Epithelial cell of esophagus (primary cell): ENCODE data around the gene HCN4.

ENCODE experiments used
- DNase-seq: peaks from one replicate; pipeline ENCODE4 v3.0.0; 2010; ENCODE audit warnings: low read depth
- H3K4me3 ChIP-seq: 2 replicates; pipeline ENCODE4 v1.5.1; 2011; ENCODE audit warnings: mild to moderate bottlenecking, low read length, control low read depth
- CTCF ChIP-seq: IDR thresholded peaks from 2 replicates; pipeline ENCODE4 v1.5.1; 2011; ENCODE audit warnings: low read depth, mild to moderate bottlenecking, low read length, control low read depth, inconsistent platforms; ENCODE audit not compliant: insufficient read depth; ENCODE audit errors: missing control alignments

The HCN4 gene

GRCh38 chr15:73323374-73323955 lies 45.3 kb downstream of the HCN4 start:
- no peak for TF ChIP-seq CTCF
- no peak overlapping the region for H3K4me3 ChIP-seq
- DNase-seq = no peak

- no peak overlapping the region for H3K4me3 ChIP-seq
- TF ChIP-seq CTCF = no peak
- no peak for DNase-seq
Observed at GRCh38 chr15:73322665-73323373, 45.9 kb downstream of the HCN4 start.

GRCh38 chr15:73321496-73322450 lies 47.0 kb downstream of the HCN4 start:
- H3K4me3 ChIP-seq = no peak overlapping the region
- no peak for TF ChIP-seq CTCF
- no peak for DNase-seq

- no peak for DNase-seq
- no peak for TF ChIP-seq CTCF
- H3K4me3 ChIP-seq = no peak overlapping the region
Observed at GRCh38 chr15:73320619-73321180, 48.1 kb downstream of the HCN4 start.

- TF ChIP-seq CTCF = no peak
- no peak for DNase-seq
- no peak overlapping the region for H3K4me3 ChIP-seq
Observed at GRCh38 chr15:73319460-73320245, 49.1 kb downstream of the HCN4 start.

- no peak for TF ChIP-seq CTCF
- no peak for DNase-seq
- no peak overlapping the region for H3K4me3 ChIP-seq
Observed at GRCh38 chr15:73318463-73319351, 50.1 kb downstream of the HCN4 start.
